Astrocyte (in vitro differentiated cells and primary cell): ENCODE results near the gene MRPS9. TPM values are rescaled to one million over a fixed set of nuclear protein-coding genes. Genes with fewer than 3 reads are reported as not detected.

Experiments
- DNase-seq: peaks from one replicate; pipeline ENCODE4 v3.0.0-alpha.2; 2010; ENCODE audit warnings: low read depth
- FAIRE-seq: peaks from 2 replicates; lab custom pipeline; 2011; peaks lifted over from hg19 to GRCh38; lab: Jason Lieb, UNC
- H2AFZ ChIP-seq: 2 replicates; pipeline ENCODE4 v1.6.0; 2012; ENCODE audit warnings: low read depth, low read length, inconsistent platforms
- H3K27ac ChIP-seq: 2 replicates; pipeline ENCODE4 v1.5.1; 2011; ENCODE audit warnings: low read depth, low read length, inconsistent platforms
- H3K27me3 ChIP-seq: 2 replicates; pipeline ENCODE4 v1.6.0; 2011; ENCODE audit warnings: low read length, inconsistent platforms; ENCODE audit not compliant: insufficient read depth
- H3K36me3 ChIP-seq: 2 replicates; pipeline ENCODE4 v1.5.1; 2011; ENCODE audit warnings: low read length, inconsistent platforms; ENCODE audit not compliant: insufficient read depth
- H3K4me1 ChIP-seq: 2 replicates; pipeline ENCODE4 v1.5.1; 2011; ENCODE audit warnings: low read length, inconsistent platforms; ENCODE audit not compliant: insufficient read depth
- H3K4me2 ChIP-seq: 2 replicates; pipeline ENCODE4 v1.6.0; 2012; ENCODE audit warnings: low read length, inconsistent platforms
- H3K4me3 ChIP-seq: 2 replicates; pipeline ENCODE4 v1.5.1; 2011; ENCODE audit warnings: low read depth, mild to moderate bottlenecking, low read length, inconsistent platforms; ENCODE audit not compliant: insufficient read depth
- H3K79me2 ChIP-seq: 2 replicates; pipeline ENCODE4 v1.6.0; 2012; ENCODE audit warnings: mild to moderate bottlenecking, low read length, inconsistent platforms; ENCODE audit not compliant: insufficient read depth
- H3K9ac ChIP-seq: 2 replicates; pipeline ENCODE4 v1.6.0; 2012; ENCODE audit warnings: mild to moderate bottlenecking, low read length, inconsistent platforms
- H3K9me3 ChIP-seq: 2 replicates; pipeline ENCODE4 v1.5.1; 2012; ENCODE audit warnings: low read depth, mild to moderate bottlenecking, low read length, inconsistent platforms; ENCODE audit not compliant: insufficient read depth
- H4K20me1 ChIP-seq: 2 replicates; pipeline ENCODE4 v1.6.0; 2012; ENCODE audit warnings: low read length, inconsistent platforms; ENCODE audit not compliant: insufficient read depth
- H3K27ac Mint-ChIP-seq: one replicate; pipeline ENCODE4 v1.8.0; 2021; ENCODE audit warnings: mild to moderate bottlenecking, mixed read lengths; ENCODE audit not compliant: unreplicated experiment
- H3K27me3 Mint-ChIP-seq: one replicate; pipeline ENCODE4 v1.8.0; 2021; ENCODE audit warnings: low read depth, mixed read lengths; ENCODE audit not compliant: unreplicated experiment
- H3K36me3 Mint-ChIP-seq: one replicate; pipeline ENCODE4 v1.8.0; 2021; ENCODE audit warnings: low read depth, mixed read lengths; ENCODE audit not compliant: unreplicated experiment
- H3K4me1 Mint-ChIP-seq: one replicate; pipeline ENCODE4 v1.8.0; 2021; ENCODE audit warnings: low read depth, mixed read lengths; ENCODE audit not compliant: unreplicated experiment
- H3K4me3 Mint-ChIP-seq: one replicate; pipeline ENCODE4 v1.8.0; 2021; ENCODE audit warnings: mild to moderate bottlenecking, moderate library complexity, mixed read lengths; ENCODE audit not compliant: unreplicated experiment
- H3K9me3 Mint-ChIP-seq: one replicate; pipeline ENCODE4 v1.8.0; 2021; ENCODE audit warnings: mild to moderate bottlenecking, mixed read lengths; ENCODE audit not compliant: unreplicated experiment
- CTCF ChIP-seq: IDR thresholded peaks from 2 replicates; pipeline ENCODE4 v1.5.1; 2011; ENCODE audit warnings: low read depth, mild to moderate bottlenecking, inconsistent platforms, low read length, moderate library complexity; ENCODE audit not compliant: insufficient read depth
- EZH2 ChIP-seq: IDR thresholded peaks from 2 replicates; pipeline ENCODE4 v1.6.1; 2012; ENCODE audit warnings: mild to moderate bottlenecking, low read length, inconsistent platforms; ENCODE audit not compliant: insufficient read depth
- total RNA-seq: library from RNA; stranded (reverse); gene quantifications from 2 replicates; pipeline ENCODE4 v1.2.1, GENCODE V29; 2021

MRPS9 gene
- total RNA-seq, 1 donor from 2014 or later: 32.3 TPM

- H3K79me2 ChIP-seq: no peaks in the 10 kb centered on the region
- Mint-ChIP-seq H3K4me1 (no peaks in the 10 kb centered on the region), H3K9me3 (no peaks in the 10 kb centered on the region), H3K4me3 (no peak overlapping the region), H3K27ac (no peak overlapping the region), H3K36me3 (no peaks in the 10 kb centered on the region), H3K27me3 (no peaks in the 10 kb centered on the region)
- H3K4me2 ChIP-seq: no peak overlapping the region
- H3K27me3 ChIP-seq: no peaks in the 10 kb centered on the region
- no peak overlapping the region for H3K27ac ChIP-seq
- no peaks in the 10 kb centered on the region for H3K4me1 ChIP-seq
- no peak for FAIRE-seq
- no peak overlapping the region for H3K4me3 ChIP-seq
- H4K20me1 ChIP-seq: no peaks in the 10 kb centered on the region
- no peak for TF ChIP-seq CTCF
- no peak for TF ChIP-seq EZH2
- no peak overlapping the region for H3K9ac ChIP-seq
- no peak overlapping the region for H2AFZ ChIP-seq
- no peaks in the 10 kb centered on the region for H3K9me3 ChIP-seq
- no peaks in the 10 kb centered on the region for H3K36me3 ChIP-seq
- DNase-seq: no peak
These were observed 49.4 kb downstream of the MRPS9 start for GRCh38 chr2:105087273-105087672.

GRCh38 chr2:105090091-105090490 lies 52.2 kb downstream of the MRPS9 start:
- H3K4me1 Mint-ChIP-seq: no peaks in the 10 kb centered on the region
- TF ChIP-seq EZH2 (no peak), CTCF (no peak)
- no peak overlapping the region for H3K27ac ChIP-seq
- H3K4me1 ChIP-seq: no peaks in the 10 kb centered on the region
- peaks cover 2% of the 10 kb centered on the region for H3K36me3 ChIP-seq
- H3K79me2 ChIP-seq: no peaks in the 10 kb centered on the region
- no peak overlapping the region for H3K4me2 ChIP-seq
- no peaks in the 10 kb centered on the region for H4K20me1 ChIP-seq
- DNase-seq (no peak), FAIRE-seq (no peak)
- no peak overlapping the region for H3K9ac ChIP-seq
- H3K9me3 Mint-ChIP-seq: no peaks in the 10 kb centered on the region
- H3K27me3 Mint-ChIP-seq: no peaks in the 10 kb centered on the region
- H3K4me3 Mint-ChIP-seq: no peak overlapping the region
- no peak overlapping the region for H2AFZ ChIP-seq
- no peaks in the 10 kb centered on the region for H3K9me3 ChIP-seq
- H3K4me3 ChIP-seq: no peak overlapping the region
- no peak overlapping the region for H3K27ac Mint-ChIP-seq
- H3K36me3 Mint-ChIP-seq: no peaks in the 10 kb centered on the region
- H3K27me3 ChIP-seq: no peaks in the 10 kb centered on the region

GRCh38 chr2:105092797-105093196 lies 54.9 kb downstream of the MRPS9 start:
- DNase-seq (no peak), FAIRE-seq (no peak)
- no peaks in the 10 kb centered on the region for H3K27me3 ChIP-seq
- H3K27ac ChIP-seq: no peak overlapping the region
- H2AFZ ChIP-seq: no peak overlapping the region
- H3K4me1 ChIP-seq: no peaks in the 10 kb centered on the region
- Mint-ChIP-seq H3K4me1 (no peaks in the 10 kb centered on the region), H3K27ac (no peak overlapping the region), H3K36me3 (peaks cover 5% of the 10 kb centered on the region), H3K27me3 (no peaks in the 10 kb centered on the region), H3K9me3 (no peaks in the 10 kb centered on the region), H3K4me3 (no peak overlapping the region)
- no peak for TF ChIP-seq EZH2
- no peak for TF ChIP-seq CTCF
- no peaks in the 10 kb centered on the region for H3K79me2 ChIP-seq
- H3K9ac ChIP-seq: no peak overlapping the region
- H3K36me3 ChIP-seq: peaks cover 9% of the 10 kb centered on the region
- no peaks in the 10 kb centered on the region for H3K9me3 ChIP-seq
- H4K20me1 ChIP-seq: no peaks in the 10 kb centered on the region
- H3K4me2 ChIP-seq: no peak overlapping the region
- H3K4me3 ChIP-seq: no peak overlapping the region
